NB4 (cell line): ENCODE results near the gene MMP28.

Experiments used
- DNase-seq: peaks from one replicate; pipeline ENCODE4 v3.0.0; 2010; ENCODE audit warnings: low read depth
- H3K4me3 ChIP-seq: one replicate; pipeline ENCODE4 v1.5.1; 2011; ENCODE audit warnings: mild to moderate bottlenecking, low read depth, low read length, moderate library complexity
- MYC ChIP-seq: IDR thresholded peaks from 2 replicates; pipeline ENCODE4 v1.6.1; 2011; ENCODE audit warnings: low read depth, low read length
- POLR2A ChIP-seq: IDR thresholded peaks from 2 replicates; pipeline ENCODE4 v1.6.1; 2011; ENCODE audit warnings: mild to moderate bottlenecking; ENCODE audit not compliant: insufficient read length; ENCODE audit errors: extremely low read depth
- TF ChIP-seq, protein P1 (sequence below): IDR thresholded peaks from one replicate; pipeline ENCODE4 v1.5.1; 2012; ENCODE audit warnings: low read depth, low read length
- TF ChIP-seq, protein P2 (sequence below): IDR thresholded peaks from 2 replicates; pipeline ENCODE4 v1.6.1; 2011; ENCODE audit warnings: low read depth, low read length

The MMP28 gene

DNA sequence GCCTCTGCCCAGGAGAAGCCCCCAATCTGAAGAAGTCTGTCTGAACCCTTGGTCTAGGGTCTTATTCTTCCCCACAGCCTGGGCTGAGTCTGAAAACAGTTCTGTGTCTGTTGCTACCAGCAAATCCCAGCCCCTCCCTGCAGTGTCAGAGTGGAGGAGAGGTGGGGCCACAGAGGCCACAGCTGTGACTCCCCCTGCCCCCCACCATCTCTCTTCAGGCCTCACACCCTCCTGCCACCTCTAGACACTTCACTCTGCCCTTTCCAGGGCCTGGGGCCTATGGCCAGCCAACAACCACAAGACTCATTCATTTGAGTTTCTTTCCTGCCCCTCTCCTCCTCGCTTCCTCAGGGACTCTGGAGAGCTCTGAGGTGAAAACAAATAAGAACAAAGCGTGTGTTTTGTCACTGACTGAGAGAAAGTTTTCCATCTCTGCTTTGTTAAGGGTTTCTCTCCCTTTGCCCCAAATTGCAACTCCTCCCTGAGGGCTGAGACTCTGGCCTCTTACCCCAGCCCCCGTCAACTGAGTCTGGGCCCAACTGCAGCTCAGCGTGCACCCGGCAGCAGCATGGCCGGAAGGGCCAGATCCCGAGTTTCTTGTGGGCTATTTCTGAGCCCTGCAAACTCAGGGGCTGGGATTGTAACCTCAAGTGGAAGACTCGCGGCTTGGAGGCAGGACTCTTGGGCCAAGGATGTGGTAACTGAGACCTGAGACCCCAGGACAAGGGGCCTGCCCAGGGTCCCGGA is 21.6 kb downstream of the MMP28 start:
- no peak overlapping the region for H3K4me3 ChIP-seq
- no peak for DNase-seq
- TF ChIP-seq MYC (no peak), POLR2A (no peak)
- TF ChIP-seq, protein P1, sequence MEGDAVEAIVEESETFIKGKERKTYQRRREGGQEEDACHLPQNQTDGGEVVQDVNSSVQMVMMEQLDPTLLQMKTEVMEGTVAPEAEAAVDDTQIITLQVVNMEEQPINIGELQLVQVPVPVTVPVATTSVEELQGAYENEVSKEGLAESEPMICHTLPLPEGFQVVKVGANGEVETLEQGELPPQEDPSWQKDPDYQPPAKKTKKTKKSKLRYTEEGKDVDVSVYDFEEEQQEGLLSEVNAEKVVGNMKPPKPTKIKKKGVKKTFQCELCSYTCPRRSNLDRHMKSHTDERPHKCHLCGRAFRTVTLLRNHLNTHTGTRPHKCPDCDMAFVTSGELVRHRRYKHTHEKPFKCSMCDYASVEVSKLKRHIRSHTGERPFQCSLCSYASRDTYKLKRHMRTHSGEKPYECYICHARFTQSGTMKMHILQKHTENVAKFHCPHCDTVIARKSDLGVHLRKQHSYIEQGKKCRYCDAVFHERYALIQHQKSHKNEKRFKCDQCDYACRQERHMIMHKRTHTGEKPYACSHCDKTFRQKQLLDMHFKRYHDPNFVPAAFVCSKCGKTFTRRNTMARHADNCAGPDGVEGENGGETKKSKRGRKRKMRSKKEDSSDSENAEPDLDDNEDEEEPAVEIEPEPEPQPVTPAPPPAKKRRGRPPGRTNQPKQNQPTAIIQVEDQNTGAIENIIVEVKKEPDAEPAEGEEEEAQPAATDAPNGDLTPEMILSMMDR, result no peak
- TF ChIP-seq, protein P2, sequence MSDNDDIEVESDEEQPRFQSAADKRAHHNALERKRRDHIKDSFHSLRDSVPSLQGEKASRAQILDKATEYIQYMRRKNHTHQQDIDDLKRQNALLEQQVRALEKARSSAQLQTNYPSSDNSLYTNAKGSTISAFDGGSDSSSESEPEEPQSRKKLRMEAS, result no peak

DNA sequence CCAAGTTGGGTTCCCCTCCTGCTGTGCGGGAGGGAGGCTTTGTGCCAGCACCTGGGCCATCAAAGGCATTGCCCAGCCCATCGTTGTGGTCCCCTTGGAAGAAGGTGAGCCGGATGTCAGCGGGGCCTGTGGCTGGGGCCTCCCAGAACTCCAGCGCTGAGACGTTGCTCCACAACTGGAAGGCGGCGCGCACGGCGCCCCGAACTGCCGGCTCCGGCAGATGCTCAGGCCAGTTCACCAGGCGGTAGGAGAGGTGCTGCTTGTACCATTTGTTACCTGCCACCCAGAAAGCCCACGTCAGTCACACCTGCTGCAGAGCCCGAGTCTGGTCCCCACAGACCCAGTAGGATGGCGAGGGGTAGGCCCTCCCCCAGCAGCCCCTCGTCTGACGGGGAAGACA is 22.3 kb downstream of the MMP28 start:
- no peak overlapping the region for H3K4me3 ChIP-seq
- TF ChIP-seq, protein P2, result no peak
- TF ChIP-seq, protein P1, result no peak
- TF ChIP-seq MYC (no peak), POLR2A (no peak)
- no peak for DNase-seq

DNA sequence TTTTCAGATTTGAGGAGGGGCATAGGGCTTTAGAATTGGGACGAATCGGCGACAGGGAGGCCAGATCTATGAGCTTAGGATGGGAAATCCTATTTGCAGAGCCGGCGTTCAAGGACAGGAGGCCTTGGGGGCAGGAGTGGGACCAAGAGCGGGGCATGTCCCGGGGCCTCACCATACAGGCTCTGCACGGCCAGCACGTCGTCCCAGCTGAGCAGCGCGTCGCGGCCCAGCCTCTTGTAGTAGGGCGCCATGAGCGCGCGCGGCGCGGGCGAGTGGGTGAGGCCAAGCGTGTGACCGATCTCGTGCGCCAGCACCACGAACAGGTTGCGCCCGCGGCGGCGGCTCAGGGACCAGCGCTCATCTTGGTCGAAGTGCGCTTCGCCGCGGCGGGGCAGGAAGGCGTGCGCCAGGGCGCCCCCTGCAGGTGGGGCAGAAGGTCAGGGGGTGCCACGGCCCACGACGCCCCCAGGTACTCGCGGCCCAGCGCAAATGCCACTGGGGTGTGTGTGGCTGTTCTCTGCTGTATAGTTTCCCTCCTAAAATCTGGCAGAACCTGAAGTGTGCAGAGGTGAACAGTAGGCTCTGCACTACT is 25.4 kb downstream of the MMP28 start:
- H3K4me3 ChIP-seq, result no peak overlapping the region
- TF ChIP-seq, protein P2, result no peak
- TF ChIP-seq, protein P1, result peak; percentile 19
- DNase-seq, result no peak

DNA sequence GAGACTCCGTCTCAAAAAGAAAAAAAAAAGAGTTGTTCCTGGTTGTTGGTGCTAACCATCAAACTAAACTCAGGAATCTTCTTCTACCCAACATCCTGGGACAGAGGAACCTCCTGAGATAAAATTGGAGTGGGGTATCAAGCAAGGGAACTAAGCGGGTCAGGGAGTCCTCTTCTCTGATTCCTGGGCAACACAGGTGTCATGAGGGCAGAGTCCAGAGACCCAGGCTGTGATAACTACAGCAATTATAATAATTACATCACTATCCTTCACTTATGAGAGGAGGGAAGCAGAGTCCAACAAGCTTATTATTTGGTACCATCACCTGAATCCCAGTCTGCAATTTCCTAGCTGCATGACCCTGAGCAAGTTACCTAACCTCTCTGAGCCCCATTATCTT is 26.6 kb downstream of the MMP28 start:
- no peak for DNase-seq
- H3K4me3 ChIP-seq, result no peak overlapping the region
- TF ChIP-seq, protein P2, result no peak
- TF ChIP-seq MYC (no peak), POLR2A (no peak)
- TF ChIP-seq, protein P1, result no peak

DNA sequence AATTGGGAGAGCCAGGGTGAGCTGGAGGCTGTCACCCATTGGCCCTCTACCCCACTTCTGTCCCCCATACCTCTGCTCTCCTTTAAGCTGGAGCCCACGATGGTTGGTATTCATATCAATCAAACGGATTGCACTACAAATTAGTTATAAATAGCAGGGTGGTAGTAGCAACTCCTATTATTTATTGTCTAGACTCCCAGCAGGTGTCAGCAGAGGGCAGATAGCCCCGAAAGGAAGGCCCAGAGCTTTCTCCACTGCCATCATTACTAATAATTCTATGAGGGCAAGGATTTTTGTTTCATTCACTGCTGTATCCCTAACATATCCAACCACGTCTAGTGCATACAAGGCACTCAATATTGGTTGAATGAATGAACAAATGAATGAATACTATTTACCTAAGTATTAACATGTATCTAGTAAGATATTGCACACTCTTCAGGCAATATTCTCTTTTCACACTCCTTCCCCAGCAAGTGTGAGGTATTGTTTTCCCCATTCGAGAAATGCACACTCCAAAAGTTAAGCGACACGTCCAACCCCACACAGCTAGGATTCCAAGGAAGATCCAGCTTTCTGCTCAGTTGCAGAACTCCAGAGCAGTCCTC is 28.4 kb downstream of the MMP28 start:
- H3K4me3 ChIP-seq, result no peak overlapping the region
- DNase-seq, result peak; percentile 48
- no peak for TF ChIP-seq MYC
- TF ChIP-seq, protein P1, result peak; percentile 43
- TF ChIP-seq, protein P2, result no peak
